Muscle of leg (tissue), 11 donors: ENCODE data around the gene C11orf65. TPM values are rescaled to one million over a fixed set of nuclear protein-coding genes. Genes with fewer than 3 reads are reported as not detected.
"Not testable (repeated sequence)": the region's sequence is repeated elsewhere in the genome, so short reads cannot be mapped to it uniquely, and the experiment has no call there.

Experiments used
- DNase-seq: peaks from one replicate; pipeline ENCODE4 v3.0.0; 2013
- H3K27ac ChIP-seq: one replicate; pipeline ENCODE4 v1.5.1; 2013; ENCODE audit warnings: mild to moderate bottlenecking, low read length, control low read depth
- H3K27me3 ChIP-seq: one replicate; pipeline ENCODE4 v1.6.1; 2013; ENCODE audit warnings: low read length; ENCODE audit not compliant: control insufficient read depth, insufficient read depth
- H3K36me3 ChIP-seq: one replicate; pipeline ENCODE4 v1.6.1; 2013; ENCODE audit warnings: low read length; ENCODE audit not compliant: control insufficient read depth, insufficient read depth
- H3K4me1 ChIP-seq: one replicate; pipeline ENCODE4 v1.6.1; 2013; ENCODE audit warnings: low read length; ENCODE audit not compliant: control insufficient read depth, insufficient read depth
- H3K4me3 ChIP-seq: one replicate; pipeline ENCODE4 v1.5.1; 2013; ENCODE audit warnings: low read length, control low read depth
- H3K9me3 ChIP-seq: replicated peaks from 2 replicates; pipeline ENCODE4 v1.6.1; 2013; ENCODE audit warnings: low read depth, low read length; ENCODE audit not compliant: control insufficient read depth
- WGBS: methylation state at CpG from one replicate; pipeline ENCODE4 v1.1.5; 2013; ENCODE audit warnings: missing lambda C conversion rate; ENCODE audit not compliant: insufficient coverage; 5-methylcytosine and 5-hydroxymethylcytosine counted together
- polyA plus RNA-seq, 8 donors: library from polyadenylated mRNA; unstranded; fragments of 120-200 nt; gene quantifications; one replicate each; pipeline versions ENCODE4 v1.2.1 to v1.2.3, GENCODE V29; 2013; ENCODE audit warnings: inconsistent platforms in 1 of 8, low replicate concordance in 1 of 8; ENCODE audit not compliant: insufficient read length in 8 of 8, insufficient read depth in 1 of 8
- total RNA-seq: library from RNA; stranded (reverse); fragments of 120-200 nt; gene quantifications from one replicate; pipeline ENCODE4 v1.2.4, GENCODE V29; 2013

C11orf65 gene
- total and polyA plus RNA-seq, 9 donors = 0.15 to 1.1 (median 0.65) TPM

GRCh38 chr11:108474664-108475463 is 7.5 kb upstream of the C11orf65 start:
- WGBS = 90% methylated on average over 8 of the region's 11 CpGs
- Histone ChIP-seq H3K27ac (no peak overlapping the region), H3K9me3 (no peaks in the 10 kb centered on the region), H3K4me1 (no peaks in the 10 kb centered on the region), H3K27me3 (no peaks in the 10 kb centered on the region), H3K4me3 (no peak overlapping the region), H3K36me3 (peaks cover 35% of the 10 kb centered on the region)
- DNase-seq = no peak

- no peaks in the 10 kb centered on the region for H3K9me3 ChIP-seq
- DNase-seq = no peak
- H3K27me3 ChIP-seq = no peaks in the 10 kb centered on the region
- H3K4me3 ChIP-seq = no peak overlapping the region
- peaks cover 27% of the 10 kb centered on the region for H3K36me3 ChIP-seq
- peaks cover 4% of the 10 kb centered on the region for H3K4me1 ChIP-seq
- no CpG with 5 or more reads among the region's 1 CpG for WGBS
- no peak overlapping the region for H3K27ac ChIP-seq
Observed at GRCh38 chr11:108472681-108473080, 5.4 kb upstream of the C11orf65 start.

DNA sequence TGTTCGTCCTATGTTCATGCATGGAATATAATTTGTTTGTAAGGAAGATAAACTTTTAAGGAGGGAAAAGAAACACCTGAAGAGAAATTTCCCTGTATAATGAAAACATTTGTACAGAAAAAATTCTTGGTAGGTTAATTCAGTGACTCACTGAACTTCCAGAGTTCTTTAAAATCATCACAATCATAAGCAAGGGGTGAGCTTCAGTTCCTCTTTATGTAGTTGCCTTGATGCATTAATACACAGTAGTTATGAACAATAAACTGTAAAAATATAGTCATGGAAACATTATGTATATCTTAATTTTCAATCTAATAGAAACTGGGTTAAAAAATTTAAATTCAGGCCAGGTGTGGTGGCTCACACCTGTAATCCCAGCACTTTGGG is 1.1 kb upstream of the C11orf65 start:
- no peak for DNase-seq
- H3K4me1 ChIP-seq = peaks cover 9% of the 10 kb centered on the region
- H3K27me3 ChIP-seq = no peaks in the 10 kb centered on the region
- no CpG with 5 or more reads among the region's 1 CpG for WGBS
- no peaks in the 10 kb centered on the region for H3K9me3 ChIP-seq
- H3K4me3 ChIP-seq = no peak overlapping the region
- H3K36me3 ChIP-seq = peaks cover 3% of the 10 kb centered on the region
- no peak overlapping the region for H3K27ac ChIP-seq

- Histone ChIP-seq H3K27ac (peak overlapping the region; percentile 100), H3K4me3 (peak overlapping the region; percentile 84)
- WGBS = no CpG with 5 or more reads among the region's 7 CpGs
Observed at GRCh38 chr11:108466405-108466804, 924 bp downstream of the C11orf65 start.

DNA sequence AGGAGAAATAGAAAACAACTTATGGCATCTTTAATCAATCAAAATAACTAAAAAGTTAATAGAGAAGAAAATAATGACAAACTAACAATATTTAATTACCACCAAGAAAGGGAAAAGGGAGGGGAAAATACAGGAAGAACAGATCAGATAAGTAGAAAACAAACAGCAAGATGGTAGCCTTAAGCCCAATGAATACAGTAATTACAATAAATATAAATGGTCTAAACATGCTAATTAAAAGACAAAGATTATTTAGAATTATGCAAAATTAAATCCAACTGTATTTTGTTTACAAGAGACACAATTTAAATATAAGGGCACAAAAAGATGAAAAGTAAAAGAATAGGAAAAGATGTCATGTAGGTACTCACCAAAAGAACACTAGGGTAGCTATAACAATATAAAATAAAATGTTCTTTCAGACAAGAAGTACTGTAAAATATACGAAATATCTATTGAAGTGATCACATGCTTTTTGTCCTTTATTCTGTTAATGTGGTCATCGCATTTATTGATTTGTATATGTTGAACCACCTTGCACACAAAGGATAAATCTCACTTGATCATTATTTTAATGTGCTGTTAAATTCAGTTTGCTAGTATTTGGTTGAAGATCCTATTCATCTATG is 14.0 kb downstream of the C11orf65 start:
- Histone ChIP-seq H3K4me3 (no peak overlapping the region), H3K36me3 (no peaks in the 10 kb centered on the region), H3K27me3 (no peaks in the 10 kb centered on the region), H3K9me3 (peaks cover 6% of the 10 kb centered on the region), H3K27ac (no peak overlapping the region), H3K4me1 (no peaks in the 10 kb centered on the region)
- WGBS = no CpG with 5 or more reads among the region's 2 CpGs
- no peak for DNase-seq

More at GRCh38 chr11:108466405-108466804, 924 bp downstream of the C11orf65 start:
- H3K4me1 ChIP-seq = peaks cover 9% of the 10 kb centered on the region
- no peaks in the 10 kb centered on the region for H3K36me3 ChIP-seq
- DNase-seq = no peak
- no peaks in the 10 kb centered on the region for H3K27me3 ChIP-seq
- H3K9me3 ChIP-seq = no peaks in the 10 kb centered on the region

DNA sequence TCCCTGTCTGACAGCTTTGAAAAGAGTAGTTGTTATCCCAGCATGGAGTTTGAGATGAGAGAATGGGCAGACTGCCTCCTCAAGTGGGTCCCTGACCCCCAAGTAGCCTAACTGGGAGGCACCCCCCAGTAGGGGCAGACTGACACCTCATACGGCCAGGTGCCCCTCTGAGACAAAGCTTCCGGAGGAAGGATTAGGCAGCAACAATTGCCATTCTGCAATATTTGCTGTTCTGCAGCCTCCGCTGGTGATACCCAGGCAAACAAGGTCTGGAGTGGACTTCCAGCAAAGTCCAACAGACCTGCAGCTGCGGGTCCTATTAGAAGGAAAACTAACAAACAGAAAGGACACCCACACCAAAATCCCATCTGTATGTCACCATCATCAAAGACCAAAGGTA is 25.9 kb downstream of the C11orf65 start:
- DNase-seq = not testable (repeated sequence)

DNA sequence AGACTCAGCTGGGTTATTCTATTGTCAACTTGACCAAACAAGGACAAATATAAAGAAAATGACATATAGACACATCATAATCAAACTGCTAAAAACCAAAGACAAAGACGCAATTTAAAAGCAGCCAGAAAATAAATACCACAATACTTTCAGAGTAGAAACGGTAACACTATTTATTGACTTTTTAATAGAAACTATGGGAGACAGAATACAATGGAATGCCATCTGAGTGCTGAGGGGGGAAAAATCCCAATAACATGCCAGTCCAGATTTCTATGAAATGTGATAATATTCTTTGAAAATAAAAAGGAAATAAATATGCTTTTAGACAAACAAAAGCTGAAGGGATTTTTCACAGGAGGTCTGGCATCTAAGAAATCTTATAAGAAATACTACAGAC is 30.7 kb downstream of the C11orf65 start:
- Histone ChIP-seq H3K4me3 (no peak overlapping the region), H3K27ac (no peak overlapping the region), H3K9me3 (peaks cover 9% of the 10 kb centered on the region), H3K27me3 (no peaks in the 10 kb centered on the region), H3K36me3 (no peaks in the 10 kb centered on the region), H3K4me1 (no peaks in the 10 kb centered on the region)
- no peak for DNase-seq
- WGBS = no CpG with 5 or more reads among the region's 2 CpGs

More for the DNA sequence above, 25.9 kb downstream of the C11orf65 start:
- not testable (repeated sequence) for H3K9me3 ChIP-seq, H3K4me1 ChIP-seq, H3K36me3 ChIP-seq, H3K27me3 ChIP-seq, H3K27ac ChIP-seq, H3K4me3 ChIP-seq
- 81% methylated on average over 3 of the region's 4 CpGs for WGBS

- no peak overlapping the region for H3K4me3 ChIP-seq
- no CpG with 5 or more reads among the region's 1 CpG for WGBS
Observed at GRCh38 chr11:108435066-108435465, 32.3 kb downstream of the C11orf65 start.

DNA sequence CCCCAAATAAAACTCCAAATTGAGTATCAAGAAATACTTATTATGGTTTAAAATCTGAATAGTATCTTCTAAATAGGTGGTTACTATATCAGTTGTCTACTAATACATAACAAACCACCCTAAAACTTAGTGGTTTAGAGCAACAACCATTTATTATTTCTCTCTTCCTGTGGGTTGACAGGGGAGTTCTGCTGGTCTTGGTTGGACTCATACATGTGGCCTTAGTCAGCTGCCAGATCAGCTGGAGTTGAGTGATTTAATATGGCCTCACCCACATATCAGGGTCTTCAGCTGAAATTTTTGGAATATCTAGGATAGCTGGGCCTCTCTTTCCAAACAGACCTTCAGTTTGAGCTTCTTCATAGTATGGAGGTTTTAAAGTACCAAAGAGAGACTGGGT is 34.5 kb downstream of the C11orf65 start:
- no peak overlapping the region for H3K27ac ChIP-seq
- H3K27me3 ChIP-seq = no peaks in the 10 kb centered on the region
- H3K4me3 ChIP-seq = no peak overlapping the region
- no peak for DNase-seq
- no peaks in the 10 kb centered on the region for H3K36me3 ChIP-seq
- H3K9me3 ChIP-seq = peaks cover 8% of the 10 kb centered on the region
- H3K4me1 ChIP-seq = no peaks in the 10 kb centered on the region

More at GRCh38 chr11:108435066-108435465, 32.3 kb downstream of the C11orf65 start:
- DNase-seq = no peak
- H3K27ac ChIP-seq = no peak overlapping the region
- H3K27me3 ChIP-seq = no peaks in the 10 kb centered on the region
- H3K9me3 ChIP-seq = peaks cover 9% of the 10 kb centered on the region
- H3K36me3 ChIP-seq = no peaks in the 10 kb centered on the region
- no peaks in the 10 kb centered on the region for H3K4me1 ChIP-seq

- no peak for DNase-seq
- H3K9me3 ChIP-seq = peaks cover 4% of the 10 kb centered on the region
- H3K4me1 ChIP-seq = no peaks in the 10 kb centered on the region
- WGBS = no CpG with 5 or more reads among the region's 1 CpG
- no peak overlapping the region for H3K27ac ChIP-seq
- H3K4me3 ChIP-seq = no peak overlapping the region
- no peaks in the 10 kb centered on the region for H3K27me3 ChIP-seq
- H3K36me3 ChIP-seq = no peaks in the 10 kb centered on the region
Observed at GRCh38 chr11:108431997-108432396, 35.3 kb downstream of the C11orf65 start.
